Fibroblast of lung (primary cell): ENCODE data around the gene CASD1. TPM values are rescaled to one million over a fixed set of nuclear protein-coding genes. Genes with fewer than 3 reads are reported as not detected.

Source experiments
- DNase-seq, 2 donors: peaks; one replicate each; pipeline versions ENCODE4 v3.0.0 to v3.0.0-alpha.2; 2010; ENCODE audit warnings: low read depth in 2 of 2
- H2AFZ ChIP-seq: 2 replicates; pipeline ENCODE4 v1.5.1; 2012; ENCODE audit warnings: low read length, control low read depth, inconsistent platforms
- H3K27ac ChIP-seq: 2 replicates; pipeline ENCODE4 v1.5.1; 2011; ENCODE audit warnings: low read length, control low read depth; ENCODE audit not compliant: insufficient read depth
- H3K27me3 ChIP-seq: 2 replicates; pipeline ENCODE4 v1.5.1; 2011; ENCODE audit warnings: mild to moderate bottlenecking, low read length; ENCODE audit not compliant: control insufficient read depth, insufficient read depth
- H3K36me3 ChIP-seq: 2 replicates; pipeline ENCODE4 v1.5.1; 2011; ENCODE audit warnings: low read length; ENCODE audit not compliant: control insufficient read depth, insufficient read depth
- H3K4me1 ChIP-seq: 2 replicates; pipeline ENCODE4 v1.5.1; 2011; ENCODE audit warnings: low read length; ENCODE audit not compliant: control insufficient read depth, insufficient read depth; ENCODE audit errors: extremely low read depth
- H3K4me2 ChIP-seq: 2 replicates; pipeline ENCODE4 v1.5.1; 2011; ENCODE audit warnings: low read length, control low read depth; ENCODE audit not compliant: insufficient read depth; ENCODE audit errors: extremely low read depth
- H3K4me3 ChIP-seq, 4 experiments: fragments of 200-600 bp in 1 of 4; sonication (generic) in 1 of 4; replicated peaks in 1 of 4; 2 replicates each; pipeline ENCODE4 v1.5.1; 2011 to 2016; ENCODE audit warnings: low read length in 4 of 4, low read depth in 3 of 4, mild to moderate bottlenecking in 3 of 4, control low read depth in 2 of 4, inconsistent platforms in 1 of 4, mixed read lengths in 1 of 4; ENCODE audit not compliant: insufficient read depth in 1 of 4; ENCODE audit errors: control extremely low read depth in 1 of 4
- H3K79me2 ChIP-seq: 2 replicates; pipeline ENCODE4 v1.5.1; 2012; ENCODE audit warnings: mild to moderate bottlenecking, low read length, inconsistent platforms; ENCODE audit not compliant: control insufficient read depth, insufficient read depth
- H3K9ac ChIP-seq: 2 replicates; pipeline ENCODE4 v1.5.1; 2011; ENCODE audit warnings: mild to moderate bottlenecking, low read length, control low read depth; ENCODE audit not compliant: insufficient read depth
- H3K9me3 ChIP-seq: 2 replicates; pipeline ENCODE4 v1.5.1; 2012; ENCODE audit warnings: low read depth, low read length; ENCODE audit not compliant: control insufficient read depth, insufficient read depth
- H4K20me1 ChIP-seq: 2 replicates; pipeline ENCODE4 v1.5.1; 2011; ENCODE audit warnings: low read length; ENCODE audit not compliant: control insufficient read depth, insufficient read depth; ENCODE audit errors: extremely low read depth
- EZH2 ChIP-seq: IDR thresholded peaks from 2 replicates; pipeline ENCODE4 v1.5.1; 2012; ENCODE audit warnings: low read length, control low read depth, mild to moderate bottlenecking; ENCODE audit errors: missing control alignments
- polyA plus RNA-seq, 2 donors: library from polyadenylated mRNA; depleted of rRNA in 1 of 2; stranded (reverse) in 1 of 2; unstranded in 1 of 2; fragments of >200 nt; gene quantifications; 2 replicates each; pipeline ENCODE4 v1.2.1, GENCODE V29; 2011 to 2012; ENCODE audit warnings: missing spikeins in 1 of 2
- total RNA-seq: library from RNA; depleted of rRNA; stranded (reverse); fragments of >200 nt; gene quantifications from 2 replicates; pipeline ENCODE4 v1.2.1, GENCODE V29; 2014
- TF ChIP-seq, protein P1 (sequence below), 2 donors: IDR thresholded peaks in 1 of 2; conservative IDR thresholded peaks in 1 of 2; 1 replicate in 1 of 2; 2 replicates in 1 of 2; pipeline ENCODE4 v1.5.1; 2011 to 2012; ENCODE audit warnings: low read length in 2 of 2, control low read depth in 1 of 2, inconsistent platforms in 1 of 2, low read depth in 1 of 2, mild to moderate bottlenecking in 1 of 2

The CASD1 gene
- total and polyA plus RNA-seq, 2 donors (not counting 1 experiment from before 2014, with no cell fraction given), result 10.6 to 14.2 TPM

GRCh38 chr7:94483843-94484242, 25.8 kb upstream of the CASD1 start:
- no peaks in the 10 kb centered on the region for H3K27me3 ChIP-seq
- H2AFZ ChIP-seq, result peak overlapping the region; percentile 26
- no peak overlapping the region for H3K4me3 ChIP-seq
- no peak overlapping the region for H3K9ac ChIP-seq
- TF ChIP-seq EZH2, result no peak
- TF ChIP-seq, protein P1, sequence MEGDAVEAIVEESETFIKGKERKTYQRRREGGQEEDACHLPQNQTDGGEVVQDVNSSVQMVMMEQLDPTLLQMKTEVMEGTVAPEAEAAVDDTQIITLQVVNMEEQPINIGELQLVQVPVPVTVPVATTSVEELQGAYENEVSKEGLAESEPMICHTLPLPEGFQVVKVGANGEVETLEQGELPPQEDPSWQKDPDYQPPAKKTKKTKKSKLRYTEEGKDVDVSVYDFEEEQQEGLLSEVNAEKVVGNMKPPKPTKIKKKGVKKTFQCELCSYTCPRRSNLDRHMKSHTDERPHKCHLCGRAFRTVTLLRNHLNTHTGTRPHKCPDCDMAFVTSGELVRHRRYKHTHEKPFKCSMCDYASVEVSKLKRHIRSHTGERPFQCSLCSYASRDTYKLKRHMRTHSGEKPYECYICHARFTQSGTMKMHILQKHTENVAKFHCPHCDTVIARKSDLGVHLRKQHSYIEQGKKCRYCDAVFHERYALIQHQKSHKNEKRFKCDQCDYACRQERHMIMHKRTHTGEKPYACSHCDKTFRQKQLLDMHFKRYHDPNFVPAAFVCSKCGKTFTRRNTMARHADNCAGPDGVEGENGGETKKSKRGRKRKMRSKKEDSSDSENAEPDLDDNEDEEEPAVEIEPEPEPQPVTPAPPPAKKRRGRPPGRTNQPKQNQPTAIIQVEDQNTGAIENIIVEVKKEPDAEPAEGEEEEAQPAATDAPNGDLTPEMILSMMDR (conservative IDR thresholded peaks at IDR 0.05 in 1 of 2, IDR thresholded peaks at IDR 0.05 in 1 of 2; ENCODE audit: low read depth in 1 of 2, low read length in 2 of 2), result no peak
- DNase-seq, result no peak
- no peaks in the 10 kb centered on the region for H3K36me3 ChIP-seq
- H3K27ac ChIP-seq, result no peak overlapping the region
- H4K20me1 ChIP-seq, result no peaks in the 10 kb centered on the region
- H3K4me1 ChIP-seq, result no peaks in the 10 kb centered on the region
- no peak overlapping the region for H3K4me2 ChIP-seq
- H3K79me2 ChIP-seq, result no peaks in the 10 kb centered on the region
- H3K9me3 ChIP-seq, result no peaks in the 10 kb centered on the region

DNA sequence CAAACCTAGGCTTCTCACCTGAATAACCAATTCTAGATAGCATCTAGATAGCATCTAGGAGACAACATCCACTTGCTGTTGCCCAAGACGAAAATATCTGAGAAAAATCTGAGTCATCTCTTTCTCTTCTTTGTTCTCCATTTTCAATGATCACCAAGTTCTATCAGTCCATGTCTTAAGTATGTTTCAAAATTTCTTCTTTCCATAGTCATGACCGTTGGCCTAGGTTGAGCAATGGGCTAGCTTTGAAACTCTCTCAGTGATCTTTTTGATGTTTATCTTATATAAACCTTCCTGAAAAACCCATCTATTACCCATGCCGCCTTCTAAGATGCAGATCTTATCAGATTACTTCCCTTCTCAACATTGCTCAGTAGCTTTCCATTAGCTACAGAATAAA, 23.4 kb upstream of the CASD1 start:
- Histone ChIP-seq H3K4me2 (no peak overlapping the region), H4K20me1 (no peaks in the 10 kb centered on the region)
- DNase-seq, result no peak

DNA sequence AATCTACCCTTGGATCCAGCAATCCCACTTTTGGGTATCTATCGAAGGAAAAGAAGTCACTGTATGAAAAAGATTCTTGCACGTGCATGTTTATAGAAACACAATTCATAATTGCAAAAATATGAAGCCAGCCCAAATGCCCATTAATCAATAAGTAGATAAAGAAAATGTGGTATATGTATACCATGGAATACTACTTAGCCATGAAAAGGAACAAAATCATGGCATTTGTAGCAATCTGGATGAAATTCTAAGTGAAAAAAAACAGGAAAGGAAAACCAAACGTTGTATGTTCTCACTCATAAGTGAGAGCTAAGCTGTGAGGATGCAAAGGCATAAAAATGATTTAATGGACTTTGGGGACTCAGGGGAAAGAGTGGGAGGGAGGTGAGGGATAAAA, 18.2 kb upstream of the CASD1 start:
- H3K36me3 ChIP-seq, result no peaks in the 10 kb centered on the region
- H2AFZ ChIP-seq, result no peak overlapping the region
- no peak overlapping the region for H3K27ac ChIP-seq
- H3K79me2 ChIP-seq, result no peaks in the 10 kb centered on the region
- no peaks in the 10 kb centered on the region for H4K20me1 ChIP-seq
- no peaks in the 10 kb centered on the region for H3K27me3 ChIP-seq
- TF ChIP-seq EZH2, result no peak
- TF ChIP-seq, protein P1 (conservative IDR thresholded peaks at IDR 0.05 in 1 of 2, IDR thresholded peaks at IDR 0.05 in 1 of 2; ENCODE audit: low read depth in 1 of 2, low read length in 2 of 2), result no peak
- no peak overlapping the region for H3K4me2 ChIP-seq
- H3K4me3 ChIP-seq, result no peak overlapping the region
- H3K9me3 ChIP-seq, result no peaks in the 10 kb centered on the region
- no peak overlapping the region for H3K9ac ChIP-seq
- DNase-seq, result no peak
- no peaks in the 10 kb centered on the region for H3K4me1 ChIP-seq

More for the DNA sequence above, 23.4 kb upstream of the CASD1 start:
- Histone ChIP-seq H2AFZ (no peak overlapping the region), H3K9me3 (no peaks in the 10 kb centered on the region), H3K27me3 (no peaks in the 10 kb centered on the region), H3K9ac (no peak overlapping the region), H3K4me1 (no peaks in the 10 kb centered on the region), H3K27ac (no peak overlapping the region), H3K4me3 (no peak overlapping the region), H3K79me2 (no peaks in the 10 kb centered on the region), H3K36me3 (no peaks in the 10 kb centered on the region)
- TF ChIP-seq, protein P1 (conservative IDR thresholded peaks at IDR 0.05 in 1 of 2, IDR thresholded peaks at IDR 0.05 in 1 of 2; ENCODE audit: low read depth in 1 of 2, low read length in 2 of 2), result no peak
- no peak for TF ChIP-seq EZH2
